ENCODE data around the gene C6orf58.

DNA sequence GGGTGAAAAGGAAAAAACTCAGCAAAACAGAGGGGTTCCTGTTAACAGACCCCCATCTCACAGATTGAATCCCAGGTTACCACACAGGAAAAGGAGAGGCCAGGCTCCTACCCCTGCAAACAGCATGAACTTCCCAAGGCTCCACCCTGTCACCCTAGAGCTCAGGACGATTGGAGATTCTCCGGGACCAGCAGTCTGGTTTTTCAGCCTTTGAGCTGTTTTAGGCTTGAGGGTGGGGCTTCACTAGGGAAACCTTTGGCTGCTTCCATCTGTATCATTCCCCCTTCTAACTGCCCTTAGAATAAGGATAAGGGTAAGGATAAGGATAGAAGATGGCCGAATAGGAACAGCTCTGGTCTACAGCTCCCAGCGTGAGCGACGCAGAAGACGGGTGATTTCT lies 16.0 kb downstream of the C6orf58 start:
- TF ChIP-seq EZH2phosphoT487 (IDR thresholded peaks at IDR 0.05; ENCODE audit: borderline replicate concordance, low read depth) (no peak), SMC3 (IDR thresholded peaks at IDR 0.05; ENCODE audit: low read depth, low read length) (no peak), FOXJ3 (CRISPR knock-in tag; IDR thresholded peaks at IDR 0.05) (no peak), GABPA (IDR thresholded peaks at IDR 0.05; ENCODE audit: low read depth) (no peak), RCOR1 (IDR thresholded peaks at IDR 0.05; ENCODE audit: low read length) (no peak), ELF1 (IDR thresholded peaks at IDR 0.05) (no peak), EP300 (IDR thresholded peaks at IDR 0.05; ENCODE audit: borderline replicate concordance in 1 of 2, low read depth in 1 of 2, low read length in 1 of 2) (no peak), RFX5 (IDR thresholded peaks at IDR 0.05; ENCODE audit: low read length) (no peak)
- TF ChIP-seq, protein P1, sequence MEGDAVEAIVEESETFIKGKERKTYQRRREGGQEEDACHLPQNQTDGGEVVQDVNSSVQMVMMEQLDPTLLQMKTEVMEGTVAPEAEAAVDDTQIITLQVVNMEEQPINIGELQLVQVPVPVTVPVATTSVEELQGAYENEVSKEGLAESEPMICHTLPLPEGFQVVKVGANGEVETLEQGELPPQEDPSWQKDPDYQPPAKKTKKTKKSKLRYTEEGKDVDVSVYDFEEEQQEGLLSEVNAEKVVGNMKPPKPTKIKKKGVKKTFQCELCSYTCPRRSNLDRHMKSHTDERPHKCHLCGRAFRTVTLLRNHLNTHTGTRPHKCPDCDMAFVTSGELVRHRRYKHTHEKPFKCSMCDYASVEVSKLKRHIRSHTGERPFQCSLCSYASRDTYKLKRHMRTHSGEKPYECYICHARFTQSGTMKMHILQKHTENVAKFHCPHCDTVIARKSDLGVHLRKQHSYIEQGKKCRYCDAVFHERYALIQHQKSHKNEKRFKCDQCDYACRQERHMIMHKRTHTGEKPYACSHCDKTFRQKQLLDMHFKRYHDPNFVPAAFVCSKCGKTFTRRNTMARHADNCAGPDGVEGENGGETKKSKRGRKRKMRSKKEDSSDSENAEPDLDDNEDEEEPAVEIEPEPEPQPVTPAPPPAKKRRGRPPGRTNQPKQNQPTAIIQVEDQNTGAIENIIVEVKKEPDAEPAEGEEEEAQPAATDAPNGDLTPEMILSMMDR (IDR thresholded peaks at IDR 0.05), result no peak
- TF ChIP-seq, protein P2, sequence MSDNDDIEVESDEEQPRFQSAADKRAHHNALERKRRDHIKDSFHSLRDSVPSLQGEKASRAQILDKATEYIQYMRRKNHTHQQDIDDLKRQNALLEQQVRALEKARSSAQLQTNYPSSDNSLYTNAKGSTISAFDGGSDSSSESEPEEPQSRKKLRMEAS (IDR thresholded peaks at IDR 0.05; ENCODE audit: low read depth), result no peak
